Right kidney (tissue), 1 donor: Measurements from ENCODE around the gene RBM19.

Source experiments
- DNase-seq: peaks from one replicate; pipeline ENCODE4 v3.0.0-alpha.2; 2016

The RBM19 gene

GRCh38 chr12:113957627-113958026 lies 8.5 kb downstream of the RBM19 start:
- no peak for DNase-seq

GRCh38 chr12:113955109-113955970 lies 10.8 kb downstream of the RBM19 start:
- no peak for DNase-seq

- no peak for DNase-seq
These were observed 11.6 kb downstream of the RBM19 start for GRCh38 chr12:113954547-113954946.

GRCh38 chr12:113950873-113951272 lies 15.3 kb downstream of the RBM19 start:
- no peak for DNase-seq

GRCh38 chr12:113949321-113950305 lies 16.5 kb downstream of the RBM19 start:
- no peak for DNase-seq

- no peak for DNase-seq
These were observed 17.8 kb downstream of the RBM19 start for GRCh38 chr12:113948151-113948914.

GRCh38 chr12:113946175-113946574 lies 19.9 kb downstream of the RBM19 start:
- no peak for DNase-seq

- DNase-seq, result no peak
These were observed 20.7 kb downstream of the RBM19 start for GRCh38 chr12:113945174-113946173.

GRCh38 chr12:113942209-113942608 lies 23.9 kb downstream of the RBM19 start:
- DNase-seq, result no peak

GRCh38 chr12:113941208-113941486 lies 25.0 kb downstream of the RBM19 start:
- DNase-seq, result no peak

- DNase-seq, result no peak
These were observed 25.5 kb downstream of the RBM19 start for GRCh38 chr12:113940357-113941207.

- no peak for DNase-seq
These were observed 26.3 kb downstream of the RBM19 start for GRCh38 chr12:113939867-113940266.

- DNase-seq, result no peak
These were observed 27.7 kb downstream of the RBM19 start for GRCh38 chr12:113938471-113938870.

GRCh38 chr12:113936460-113936859 lies 29.7 kb downstream of the RBM19 start:
- DNase-seq, result no peak

GRCh38 chr12:113935459-113935858 lies 30.7 kb downstream of the RBM19 start:
- no peak for DNase-seq

GRCh38 chr12:113934946-113935345 lies 31.2 kb downstream of the RBM19 start:
- DNase-seq, result no peak

- DNase-seq, result no peak
These were observed 31.9 kb downstream of the RBM19 start for GRCh38 chr12:113934060-113934814.

GRCh38 chr12:113933201-113933786 lies 32.8 kb downstream of the RBM19 start:
- DNase-seq, result peak; percentile 42
